G401.6 (cell line): ENCODE data around the gene CXCR6.

Source experiments
- FAIRE-seq: peaks from 2 replicates; lab custom pipeline; 2012; peaks lifted over from hg19 to GRCh38; lab: Jason Lieb, UNC

CXCR6 gene

DNA sequence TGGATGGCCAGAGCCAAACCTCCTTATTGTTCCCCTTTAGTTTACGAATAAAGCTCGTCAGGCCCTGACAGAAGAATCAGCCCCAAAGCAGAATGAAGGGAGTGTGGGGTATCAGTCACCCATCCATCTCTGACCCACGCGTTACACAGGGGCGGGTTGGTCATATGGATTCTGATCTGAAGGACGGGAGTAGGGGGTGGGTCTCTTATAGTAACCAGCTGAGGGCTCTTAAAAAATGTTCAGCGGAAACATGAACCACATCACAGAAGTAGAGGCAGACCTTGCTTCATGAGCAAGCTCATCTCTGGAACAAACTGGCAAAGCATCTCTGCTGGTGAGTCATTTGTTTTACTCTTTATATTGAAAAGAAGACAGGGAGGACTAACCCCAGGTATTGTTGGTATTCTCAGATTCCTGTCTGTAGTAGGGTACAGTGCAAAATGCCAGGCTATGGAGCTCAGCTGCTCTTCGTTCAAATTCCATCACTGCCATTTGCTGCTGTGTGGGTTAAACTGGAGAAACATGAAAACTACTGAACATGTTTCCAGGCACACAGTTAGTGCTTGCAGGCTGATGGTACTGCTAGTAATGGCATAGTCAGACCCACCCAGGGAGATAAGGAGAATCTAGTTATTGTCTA is at the start of gene CXCR6:
Gene CXCR6, plus strand, starts transcription at position 258 of the 640 bp plus-strand sequence. CDS start 3,018 bp downstream, outside the sequence.
- no peak for FAIRE-seq

DNA sequence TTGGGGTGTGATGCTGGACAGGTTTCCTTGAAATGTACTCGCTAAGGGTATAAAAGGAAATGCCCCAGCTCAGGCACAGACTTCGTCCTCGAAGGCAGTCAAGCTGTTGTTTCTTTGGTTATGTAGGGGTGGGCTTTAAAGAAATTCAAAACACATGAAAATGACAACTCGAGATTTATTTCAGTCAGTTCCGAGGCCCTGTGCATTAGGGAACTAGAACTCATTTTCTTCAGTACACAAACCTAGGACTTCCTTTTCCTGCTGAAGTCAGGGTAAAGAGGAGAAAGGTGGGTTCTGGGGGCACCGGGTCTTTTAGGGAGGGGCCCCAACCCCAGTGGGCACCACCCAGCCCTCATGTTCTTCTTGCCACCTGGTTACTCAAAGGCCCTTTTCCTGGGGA is 49.2 kb upstream of the CXCR6 start:
- no peak for FAIRE-seq

GRCh38 chr3:45895686-45896468 is 47.4 kb upstream of the CXCR6 start:
- FAIRE-seq: no peak

DNA sequence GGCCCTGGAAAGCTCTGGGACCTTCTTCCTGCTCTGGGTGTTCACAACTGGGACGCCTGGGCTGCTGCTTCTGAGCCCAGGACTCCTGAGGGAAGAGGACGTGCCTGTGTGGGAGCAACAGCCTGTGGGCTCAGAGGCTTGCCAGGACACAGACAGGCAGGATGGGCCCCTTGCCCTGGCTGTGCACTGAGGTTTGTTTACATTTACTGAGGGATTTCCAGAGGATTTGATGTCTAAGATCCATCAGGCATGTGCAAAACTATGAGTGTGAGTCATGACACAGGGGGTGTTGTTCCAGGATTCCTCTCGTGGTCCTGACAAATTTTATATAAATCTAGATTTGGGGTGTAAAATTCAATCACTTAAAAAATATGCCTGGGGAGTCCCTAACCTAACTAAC is 46.3 kb upstream of the CXCR6 start:
- no peak for FAIRE-seq

GRCh38 chr3:45904931-45905330 is 38.3 kb upstream of the CXCR6 start:
- no peak for FAIRE-seq

DNA sequence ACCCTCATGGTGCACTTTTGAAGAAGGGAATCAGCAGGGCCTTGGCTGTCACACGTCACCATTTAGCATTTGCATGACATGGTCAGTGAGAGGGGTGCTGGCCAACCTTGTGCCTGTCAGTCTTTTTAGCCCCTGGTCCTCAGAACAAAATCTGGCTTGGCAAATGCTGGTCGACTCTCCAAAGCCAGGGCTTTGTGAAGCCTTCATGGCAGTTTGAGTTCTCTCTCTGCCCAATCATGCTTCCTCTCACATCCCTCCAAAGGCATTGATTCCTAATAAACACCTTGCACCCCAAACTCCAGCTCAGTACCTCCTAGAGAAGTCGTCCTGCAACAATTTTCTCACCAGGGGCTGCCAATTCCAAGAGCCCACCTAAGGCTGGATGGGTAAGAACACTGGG is 37.5 kb upstream of the CXCR6 start:
- FAIRE-seq: no peak

- no peak for FAIRE-seq
Observed at GRCh38 chr3:45906681-45907407, 36.4 kb upstream of the CXCR6 start.

DNA sequence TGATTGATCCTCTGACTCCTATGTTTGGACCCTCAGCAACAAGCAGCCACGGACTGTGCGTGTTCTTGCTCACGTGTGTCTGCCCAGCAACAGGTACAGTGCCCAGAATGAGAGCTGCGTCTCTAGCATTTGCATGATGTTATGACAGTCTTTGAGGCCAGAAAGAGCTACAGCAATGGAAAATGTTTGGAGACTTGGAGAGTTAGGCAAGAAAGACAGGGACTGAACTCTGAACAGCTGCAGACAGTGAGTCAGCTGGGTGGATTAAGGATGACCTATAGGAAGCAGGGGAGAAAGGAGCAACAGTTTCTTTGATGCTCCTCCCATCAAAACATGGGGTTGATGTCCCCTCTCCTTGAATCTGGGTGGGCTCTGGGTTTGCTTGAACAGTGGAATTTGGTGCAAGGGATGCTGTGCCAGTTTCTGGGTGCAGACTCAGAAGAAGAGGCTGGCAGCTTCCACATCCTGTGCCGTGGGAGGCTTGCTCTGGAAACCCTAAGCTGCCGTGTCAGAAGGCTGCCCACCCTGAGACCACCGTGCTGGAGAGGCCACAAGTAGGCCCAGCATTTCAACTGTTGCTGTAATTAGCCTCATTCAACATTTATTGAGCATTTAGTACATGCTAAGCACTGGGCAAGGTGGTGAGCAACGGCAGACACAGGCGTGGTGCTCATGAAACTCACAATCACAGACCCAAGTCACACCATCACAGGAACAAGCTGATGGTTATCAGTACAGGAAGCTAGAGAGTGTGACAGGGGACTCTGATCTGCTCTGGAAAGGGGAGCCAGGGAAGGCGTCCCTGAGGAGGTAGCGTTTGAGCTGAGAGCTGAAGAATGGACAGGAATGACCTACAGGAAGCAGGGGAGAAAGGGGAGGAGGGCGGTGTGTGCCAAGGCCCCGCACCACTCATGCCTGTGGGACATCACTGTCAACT is 35.2 kb upstream of the CXCR6 start:
- no peak for FAIRE-seq

GRCh38 chr3:45908761-45909160 is 34.5 kb upstream of the CXCR6 start:
- no peak for FAIRE-seq

DNA sequence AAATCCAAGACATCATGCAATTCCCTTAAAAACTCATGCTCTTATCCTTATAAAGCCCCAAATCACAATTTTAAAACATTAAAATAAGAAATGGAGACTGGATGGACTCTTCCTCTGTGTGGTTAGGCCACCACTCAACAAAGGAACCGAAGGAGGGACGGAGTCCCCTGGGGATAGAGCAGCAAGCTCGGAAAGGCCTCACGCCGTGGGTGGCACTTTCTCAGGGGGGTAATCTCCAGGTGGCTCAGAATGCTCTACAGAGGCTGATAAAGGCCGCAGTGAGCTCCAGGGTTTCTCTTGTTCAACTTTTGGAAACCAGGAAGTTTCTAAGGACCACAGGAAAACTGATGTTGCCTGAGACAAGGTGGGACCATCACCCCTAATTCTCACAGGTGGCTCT is 33.7 kb upstream of the CXCR6 start:
- FAIRE-seq: no peak

- no peak for FAIRE-seq
Observed at GRCh38 chr3:45910892-45911291, 32.4 kb upstream of the CXCR6 start.

GRCh38 chr3:45911511-45912226 is 31.6 kb upstream of the CXCR6 start:
- no peak for FAIRE-seq

- no peak for FAIRE-seq
Observed at GRCh38 chr3:45912435-45912834, 30.8 kb upstream of the CXCR6 start.

GRCh38 chr3:45914362-45915058 is 28.8 kb upstream of the CXCR6 start:
- FAIRE-seq: no peak

GRCh38 chr3:45915059-45915439 is 28.2 kb upstream of the CXCR6 start:
- FAIRE-seq: no peak

GRCh38 chr3:45915518-45916231 is 27.6 kb upstream of the CXCR6 start:
- no peak for FAIRE-seq

DNA sequence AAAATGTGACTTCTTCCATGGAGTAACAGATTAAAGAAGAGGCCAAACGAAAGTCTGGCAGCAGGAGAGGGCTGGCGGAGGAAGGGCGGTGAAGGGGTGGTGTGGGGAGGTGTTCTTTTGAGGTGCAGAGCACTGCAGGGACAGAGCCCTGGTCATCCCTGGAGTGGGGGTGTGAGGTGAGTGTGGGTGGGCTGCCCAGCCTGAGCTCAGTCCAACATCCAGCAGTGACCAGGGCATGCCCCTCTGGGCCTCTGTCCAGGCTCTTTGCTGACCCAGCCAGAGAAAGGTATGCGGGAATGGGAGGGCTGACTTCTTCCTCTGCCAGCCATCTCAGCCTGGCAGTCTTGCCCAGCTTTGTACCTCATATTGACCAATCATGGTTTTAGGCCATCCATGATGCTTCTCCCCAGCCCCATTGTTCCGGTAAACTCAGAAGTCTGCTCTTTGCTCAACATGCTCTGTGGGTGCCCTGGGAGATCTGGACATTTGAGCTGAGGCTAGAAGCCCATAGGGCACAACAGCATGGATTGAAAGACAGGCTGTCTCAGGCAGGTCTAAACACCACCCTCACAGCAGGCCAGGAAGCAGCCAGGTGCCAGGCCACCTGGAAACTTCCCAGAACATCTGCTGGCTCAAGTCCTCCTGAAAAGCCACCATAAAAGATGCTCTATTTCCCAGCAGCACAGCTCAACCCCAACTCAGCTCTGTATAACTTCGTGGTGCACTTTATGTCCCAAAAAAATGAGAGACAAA is 25.9 kb upstream of the CXCR6 start:
- no peak for FAIRE-seq

DNA sequence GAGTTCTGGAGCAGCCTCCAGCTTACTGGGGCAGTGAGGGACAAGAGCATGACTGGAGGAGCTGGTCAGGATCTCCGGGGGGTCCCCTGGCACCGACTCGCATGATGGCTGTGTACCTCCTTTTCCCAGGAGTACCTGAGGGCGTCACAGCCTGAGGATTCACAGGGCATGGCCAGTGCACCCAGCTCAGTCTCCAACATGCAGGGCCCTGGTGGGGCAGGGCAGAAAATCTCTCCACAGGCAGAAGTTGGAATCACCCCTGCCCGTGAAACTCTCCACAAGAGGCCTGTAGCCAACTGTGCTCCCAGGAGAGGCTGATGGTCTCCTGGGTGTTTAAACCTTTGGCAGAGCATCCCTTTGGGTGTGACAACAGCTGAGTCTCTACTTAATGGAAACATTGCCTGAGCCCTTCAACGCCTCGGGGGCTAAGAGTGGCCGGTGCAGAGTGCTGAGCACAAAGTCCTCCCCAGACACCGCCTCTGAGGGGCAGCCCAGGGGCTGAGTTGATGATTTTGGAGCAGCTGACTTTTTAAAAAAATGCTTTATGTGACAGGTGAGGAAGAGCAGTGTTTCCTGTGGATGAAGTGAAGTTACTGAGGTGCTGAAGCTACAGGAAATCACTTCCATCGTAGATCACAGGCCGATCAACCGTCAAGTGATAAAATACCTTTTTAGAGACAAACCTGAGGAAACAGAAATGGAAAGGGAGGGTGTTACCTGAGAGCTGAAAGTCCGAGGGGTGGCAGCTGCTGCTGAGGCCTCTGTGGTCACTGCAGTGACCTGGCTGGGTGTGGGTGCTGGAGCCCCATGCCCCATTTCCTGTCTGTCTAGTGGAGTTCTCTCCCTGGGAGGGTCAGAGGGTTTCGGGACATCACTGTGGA is 21.9 kb upstream of the CXCR6 start:
- FAIRE-seq: no peak

DNA sequence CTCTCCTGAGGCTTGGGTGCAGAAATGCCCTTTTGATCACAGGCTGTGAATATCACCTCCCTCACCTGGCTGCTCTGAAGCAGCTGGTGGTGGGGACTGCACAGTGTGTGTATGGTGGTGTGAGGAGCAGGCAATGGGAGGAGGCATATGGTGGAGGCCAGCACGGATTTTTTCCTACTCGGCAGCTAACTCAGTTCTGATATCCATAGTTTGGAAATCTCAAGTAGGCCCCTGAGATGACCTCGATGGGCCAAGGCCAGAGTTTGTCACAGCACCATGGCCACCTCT is 21.3 kb upstream of the CXCR6 start:
- no peak for FAIRE-seq
